ENCODE data around the gene HECTD4.

GRCh38 chr12:112148031-112148513 lies 234.2 kb downstream of the HECTD4 start:
- TF ChIP-seq, protein P1, sequence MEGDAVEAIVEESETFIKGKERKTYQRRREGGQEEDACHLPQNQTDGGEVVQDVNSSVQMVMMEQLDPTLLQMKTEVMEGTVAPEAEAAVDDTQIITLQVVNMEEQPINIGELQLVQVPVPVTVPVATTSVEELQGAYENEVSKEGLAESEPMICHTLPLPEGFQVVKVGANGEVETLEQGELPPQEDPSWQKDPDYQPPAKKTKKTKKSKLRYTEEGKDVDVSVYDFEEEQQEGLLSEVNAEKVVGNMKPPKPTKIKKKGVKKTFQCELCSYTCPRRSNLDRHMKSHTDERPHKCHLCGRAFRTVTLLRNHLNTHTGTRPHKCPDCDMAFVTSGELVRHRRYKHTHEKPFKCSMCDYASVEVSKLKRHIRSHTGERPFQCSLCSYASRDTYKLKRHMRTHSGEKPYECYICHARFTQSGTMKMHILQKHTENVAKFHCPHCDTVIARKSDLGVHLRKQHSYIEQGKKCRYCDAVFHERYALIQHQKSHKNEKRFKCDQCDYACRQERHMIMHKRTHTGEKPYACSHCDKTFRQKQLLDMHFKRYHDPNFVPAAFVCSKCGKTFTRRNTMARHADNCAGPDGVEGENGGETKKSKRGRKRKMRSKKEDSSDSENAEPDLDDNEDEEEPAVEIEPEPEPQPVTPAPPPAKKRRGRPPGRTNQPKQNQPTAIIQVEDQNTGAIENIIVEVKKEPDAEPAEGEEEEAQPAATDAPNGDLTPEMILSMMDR (conservative IDR thresholded peaks at IDR 0.05; ENCODE audit: low read length), result no peak
- TF ChIP-seq EZH2phosphoT487 (IDR thresholded peaks at IDR 0.05; ENCODE audit: borderline replicate concordance, low read depth, low read length), result no peak
